HG03196 (cell line): Measurements from ENCODE around the gene GPATCH3.

ENCODE experiments used
- ATAC-seq: cut with Tn5 transposase; IDR thresholded peaks from one replicate; pipeline ENCODE4 v1.9.1; 2021; ENCODE audit not compliant: unreplicated experiment

The GPATCH3 gene

DNA sequence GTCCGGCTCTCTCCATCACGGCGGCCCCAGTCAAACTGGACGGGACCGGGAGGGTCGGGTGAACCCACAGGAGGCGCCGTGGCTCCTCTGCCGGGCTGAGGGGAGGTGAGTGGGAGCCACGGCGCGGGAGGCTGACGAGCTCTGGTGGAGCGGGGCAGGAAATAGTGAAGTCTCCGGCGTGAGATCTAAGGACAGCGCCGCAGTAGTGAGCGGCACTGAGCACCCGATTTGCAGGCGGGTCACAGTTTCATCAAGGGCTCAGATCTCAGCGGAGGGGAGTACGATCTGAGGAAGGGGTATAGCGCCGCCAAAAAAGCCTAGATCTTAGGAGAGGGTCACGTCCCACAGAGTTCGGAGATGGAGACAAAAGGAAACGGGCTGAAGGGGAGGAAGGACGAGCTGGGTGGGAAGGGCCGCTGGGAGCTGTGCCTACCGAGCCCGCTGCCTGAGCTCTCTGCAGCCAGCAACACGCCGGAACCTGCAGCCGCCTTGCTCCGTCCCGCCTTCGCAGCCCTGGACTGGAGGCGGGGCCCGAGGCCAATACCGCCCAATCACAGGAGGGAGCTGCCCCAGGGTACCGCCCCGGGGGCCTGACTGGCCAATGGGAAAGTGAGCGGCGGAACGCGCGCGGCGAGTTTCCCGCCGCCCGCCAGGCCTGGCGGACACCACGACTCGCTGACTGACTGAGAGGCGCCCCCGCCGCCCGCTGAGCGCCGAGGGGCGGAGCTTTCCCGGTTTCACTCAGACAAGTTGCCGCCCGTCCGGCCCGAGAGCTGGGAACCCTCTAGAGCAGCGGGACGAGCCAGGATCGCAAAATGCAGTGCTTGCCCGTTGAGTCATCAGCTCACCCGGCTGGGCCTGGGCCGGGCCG, 35.4 kb downstream of the GPATCH3 start:
- ATAC-seq, result peak; percentile 92

- ATAC-seq, result no peak
These were observed 36.6 kb downstream of the GPATCH3 start for GRCh38 chr1:26863685-26864077.

GRCh38 chr1:26862781-26863684, 37.2 kb downstream of the GPATCH3 start, which contains the start of gene SFN:
TSS of gene SFN (plus strand) at chr1:26863149. CDS start at chr1:26863213, 64 bp downstream.
- ATAC-seq, result no peak

GRCh38 chr1:26861889-26862378, 38.3 kb downstream of the GPATCH3 start:
- ATAC-seq, result no peak

DNA sequence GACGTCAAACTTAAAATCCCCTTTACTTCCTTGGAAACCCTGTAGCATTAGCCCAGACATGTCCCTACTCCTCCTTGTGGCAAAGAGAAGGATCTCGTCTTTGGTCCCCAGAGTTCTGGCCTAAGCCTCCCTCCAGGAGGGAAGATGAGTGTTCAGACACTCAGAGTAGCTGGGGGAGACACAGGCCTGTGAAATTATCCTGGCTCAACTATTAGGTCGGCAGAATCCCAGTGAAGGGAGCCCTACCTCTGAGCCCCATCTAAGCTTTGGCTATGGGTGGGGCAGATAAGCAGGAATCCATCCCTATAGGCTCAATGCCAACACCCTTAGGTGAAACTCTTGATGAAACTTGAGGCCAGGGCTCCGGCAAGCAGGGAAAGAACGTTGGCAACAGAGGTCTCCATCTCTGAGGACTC, 39.0 kb downstream of the GPATCH3 start:
- no peak for ATAC-seq

GRCh38 chr1:26858891-26859640, 41.2 kb downstream of the GPATCH3 start:
- ATAC-seq, result no peak

DNA sequence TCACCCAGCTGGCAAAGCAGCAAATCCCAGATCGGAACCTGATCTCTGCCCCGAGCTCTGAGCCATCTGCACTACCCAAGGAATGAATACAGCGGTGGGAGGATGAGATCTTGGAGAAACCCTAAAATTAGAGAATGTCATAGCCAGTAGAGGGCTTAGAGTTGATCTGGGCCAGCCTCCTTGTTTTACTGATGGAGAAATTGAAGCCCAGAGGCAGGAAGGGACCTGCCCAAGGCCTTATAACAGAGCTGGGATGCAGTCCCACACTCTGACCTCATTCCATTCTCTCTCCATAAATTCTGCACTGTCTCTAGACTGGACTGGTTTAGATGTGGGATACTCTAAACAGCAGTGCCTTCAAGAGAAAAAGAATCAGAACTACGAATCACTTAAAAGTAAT, 42.1 kb downstream of the GPATCH3 start:
- ATAC-seq, result no peak

DNA sequence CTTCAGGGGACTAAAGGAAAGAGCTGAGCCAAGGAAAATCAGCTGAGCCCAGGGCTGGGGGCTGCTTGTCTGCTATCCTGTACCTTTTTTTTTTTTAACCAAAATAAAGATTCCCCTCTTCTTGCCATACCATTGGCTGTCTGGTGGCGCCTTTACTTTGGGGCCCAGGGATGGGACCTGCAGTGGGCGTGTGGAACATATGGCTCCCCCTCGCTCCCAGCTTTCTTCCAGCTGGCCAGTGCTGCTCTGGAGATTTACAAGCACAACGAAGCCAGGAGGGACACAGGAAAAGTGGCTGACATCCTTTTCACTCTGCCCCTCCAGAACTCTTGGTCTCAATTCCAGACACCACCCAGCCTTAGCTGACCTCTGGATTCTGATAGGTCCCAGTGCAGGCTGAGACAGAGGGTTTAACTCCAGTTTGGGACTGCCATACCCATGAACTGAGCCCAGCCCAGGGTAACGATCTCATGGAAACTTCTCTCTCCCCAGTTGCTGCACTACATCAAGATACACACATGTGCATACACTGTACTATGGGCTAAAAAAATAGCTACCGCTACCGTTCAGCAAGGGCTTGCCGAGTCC, 42.7 kb downstream of the GPATCH3 start:
- ATAC-seq, result no peak

DNA sequence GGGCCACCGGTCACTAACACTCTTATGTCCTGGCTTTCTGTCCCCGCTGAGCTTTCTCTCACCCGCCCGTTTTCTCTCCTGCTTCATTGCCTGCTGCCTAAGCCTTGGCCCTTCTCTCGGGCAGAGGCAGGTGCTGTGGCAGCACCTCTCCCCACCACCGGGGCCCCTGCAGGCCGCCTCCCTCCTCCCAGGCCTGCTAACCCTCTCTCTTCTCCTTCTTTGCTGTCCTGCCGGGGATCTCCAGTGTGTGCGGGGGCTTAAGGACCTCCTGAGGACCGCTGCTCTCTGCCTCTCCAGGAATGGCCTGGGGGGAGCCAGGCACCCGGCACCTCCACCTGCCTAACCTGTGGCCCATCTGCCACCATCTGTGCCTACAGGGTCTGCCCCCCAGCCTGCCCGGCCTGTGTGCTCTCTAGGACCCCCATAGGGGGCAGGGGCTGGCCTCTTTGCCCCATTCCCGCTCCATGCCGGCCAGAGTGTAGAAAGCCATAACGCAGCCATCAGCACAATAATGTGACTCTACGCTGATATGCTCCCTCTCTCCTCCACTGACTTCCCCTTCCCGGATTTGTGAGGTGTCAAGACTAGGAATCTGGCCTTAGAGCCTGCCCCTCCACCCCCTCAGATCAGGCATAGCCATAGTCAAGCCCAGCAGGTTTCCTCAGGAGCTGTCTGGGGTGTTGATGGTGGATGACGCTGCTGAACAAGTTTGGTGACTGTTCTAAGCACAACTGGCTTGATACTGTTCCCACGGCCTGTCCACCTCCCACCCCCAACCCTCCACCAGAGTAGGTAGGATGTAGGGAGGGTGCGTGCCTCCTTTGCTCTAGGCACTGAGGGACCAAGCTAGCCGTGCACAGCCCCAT, 43.4 kb downstream of the GPATCH3 start:
- no peak for ATAC-seq

DNA sequence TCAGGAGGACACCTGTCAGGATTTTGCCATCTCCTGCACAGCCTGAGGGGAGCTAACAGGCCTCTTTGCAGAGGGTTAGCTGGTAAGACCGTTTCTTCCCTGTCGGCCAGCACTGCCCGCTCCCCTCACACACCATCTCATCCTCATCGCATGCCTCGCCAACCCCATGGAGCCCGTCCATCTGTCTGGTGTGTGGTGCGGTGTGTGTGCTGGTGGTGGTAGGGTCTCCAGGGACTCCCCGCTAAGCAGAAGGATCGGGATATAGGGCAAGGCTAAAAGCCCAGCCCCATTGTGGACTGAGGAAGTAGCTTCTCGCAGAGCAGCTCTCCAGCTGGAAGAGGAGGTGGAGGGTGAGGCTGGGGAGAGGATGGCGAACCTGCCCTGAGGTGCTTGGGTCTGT, 44.1 kb downstream of the GPATCH3 start:
- ATAC-seq, result no peak

- no peak for ATAC-seq
These were observed 44.6 kb downstream of the GPATCH3 start for GRCh38 chr1:26855636-26856035.

DNA sequence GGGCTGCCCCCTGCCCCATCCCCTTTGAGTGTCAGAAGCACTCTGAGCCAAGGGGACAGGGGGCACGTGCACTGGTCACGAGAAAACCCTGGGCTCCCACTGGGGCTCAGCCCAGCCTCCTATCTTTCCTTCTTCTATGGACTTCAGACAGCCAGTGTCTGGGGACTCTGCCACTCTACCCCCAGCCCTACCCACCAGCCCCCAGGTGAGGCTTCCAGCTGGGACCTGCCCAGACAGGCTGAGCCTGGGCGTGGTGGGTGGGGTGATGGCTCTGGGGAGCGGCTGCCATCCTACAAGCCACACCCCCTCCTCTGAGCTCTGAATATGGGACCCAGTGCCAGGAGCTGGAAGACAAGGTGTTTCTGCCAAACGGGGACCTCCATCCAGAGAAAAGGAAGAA, 45.4 kb downstream of the GPATCH3 start:
- ATAC-seq, result no peak

- ATAC-seq, result no peak
These were observed 46.7 kb downstream of the GPATCH3 start for GRCh38 chr1:26853600-26853999.

GRCh38 chr1:26853156-26853555, 47.1 kb downstream of the GPATCH3 start:
- no peak for ATAC-seq

DNA sequence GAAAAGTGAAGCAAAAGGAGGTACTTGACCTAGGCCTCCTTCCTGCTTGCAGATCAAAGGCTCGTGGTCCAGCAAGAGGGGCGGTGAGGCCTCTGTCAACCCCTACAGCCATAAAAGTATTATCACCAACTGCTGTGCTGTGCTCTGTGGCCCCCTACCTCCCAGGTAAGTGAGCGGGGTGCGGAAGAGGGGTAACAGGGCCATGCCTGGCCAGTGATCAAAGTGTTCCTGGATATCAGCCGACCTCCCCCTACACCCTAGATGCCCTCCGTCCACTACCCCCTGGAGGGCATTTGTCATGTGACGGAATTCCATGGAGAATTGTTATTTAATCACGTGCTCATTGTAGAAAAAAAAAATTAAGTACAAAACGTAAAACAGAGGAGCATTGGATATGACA, 47.6 kb downstream of the GPATCH3 start:
- ATAC-seq, result no peak

DNA sequence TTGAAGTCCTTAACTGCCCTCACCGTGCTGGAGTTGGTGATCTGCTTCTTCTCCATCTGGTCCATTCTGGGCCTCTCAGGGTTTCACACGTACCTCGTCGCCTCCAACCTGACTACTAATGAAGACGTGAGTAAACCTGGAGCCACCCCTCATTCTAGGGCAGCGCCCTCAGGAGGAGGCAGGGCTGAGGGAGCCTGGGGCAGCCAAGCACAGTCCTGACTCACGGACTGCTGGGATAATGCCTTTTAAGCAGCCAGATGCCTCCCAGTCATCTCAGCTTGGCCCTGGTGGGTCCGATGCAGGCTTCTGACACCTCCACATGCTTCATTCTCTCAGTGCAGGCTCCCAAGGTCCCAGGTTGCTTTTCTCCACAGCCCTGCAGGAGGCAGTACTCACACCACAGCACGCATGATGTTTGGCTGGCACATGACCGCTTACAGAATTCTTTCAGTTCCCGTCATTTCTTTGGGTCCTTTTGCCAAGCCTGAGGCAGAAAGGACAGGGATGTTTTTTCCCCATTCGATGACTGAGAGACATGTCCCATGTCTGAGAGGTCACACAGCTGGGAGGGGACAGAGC, 49.1 kb downstream of the GPATCH3 start:
- no peak for ATAC-seq

DNA sequence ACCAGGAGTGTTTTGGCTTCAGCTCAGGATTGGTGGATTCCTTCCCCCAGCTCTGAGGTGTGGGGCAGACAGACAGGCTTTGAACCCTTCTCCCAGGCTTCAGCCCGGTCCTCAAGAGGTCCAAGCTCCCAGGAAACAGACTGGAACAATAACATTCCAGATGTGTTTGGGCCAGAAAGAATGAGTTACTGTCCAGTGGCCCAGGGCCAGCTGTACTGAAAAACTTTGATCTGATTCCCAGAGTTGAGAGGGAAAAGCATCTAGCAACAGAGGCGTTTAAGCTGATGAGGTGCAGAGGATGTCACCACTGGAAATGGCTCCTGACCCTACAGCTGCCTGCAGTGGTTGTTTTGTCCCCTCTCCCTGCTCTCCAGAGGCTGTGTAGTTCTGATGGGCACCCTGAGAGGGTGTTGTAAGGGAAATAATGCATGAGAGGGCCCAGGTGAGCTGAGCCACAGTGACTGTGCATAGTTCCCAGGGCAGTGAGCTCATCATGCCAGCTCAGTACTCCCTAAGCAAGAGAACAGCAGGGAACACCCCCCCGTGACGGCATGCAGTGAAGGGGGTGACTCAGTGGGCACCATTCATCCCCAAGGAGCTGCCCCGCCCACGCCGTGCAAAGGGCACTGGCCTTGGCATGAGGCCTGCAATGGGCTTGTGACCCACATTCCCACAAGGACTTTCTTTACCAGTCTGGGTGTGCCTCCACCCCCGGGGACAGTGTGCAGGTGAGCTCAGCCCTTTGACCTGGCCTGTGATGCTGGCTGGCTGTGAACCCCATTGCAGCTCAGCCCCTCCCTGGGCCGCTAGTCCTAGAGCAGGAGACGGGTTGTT, 51.1 kb downstream of the GPATCH3 start:
- no peak for ATAC-seq

GRCh38 chr1:26848499-26848898, 51.8 kb downstream of the GPATCH3 start:
- no peak for ATAC-seq
